Activated CD4-positive, alpha-beta T cell treated with anti-CD3 and anti-CD28 coated beads, Interleukin-2, amount 50 U/mL, for 24 hours (primary cell): ENCODE measurements around the gene ATP5IF1.
A peak's percentile ranks its signal among the peaks of the same experiment; 100 is the strongest.

Experiments
- DNase-seq, 2 donors: peaks; one replicate each; pipeline ENCODE4 v3.0.0-alpha.2; 2020; ENCODE audit warnings: low read depth in 1 of 2, low spot score in 1 of 2

The ATP5IF1 gene

GRCh38 chr1:28236656-28237322 lies 865 bp downstream of the ATP5IF1 start:
- DNase-seq, result no peak

- DNase-seq, result no peak
These were observed 3.1 kb downstream of the ATP5IF1 start for GRCh38 chr1:28239004-28239403.

GRCh38 chr1:28240024-28240423 lies 4.1 kb downstream of the ATP5IF1 start:
- DNase-seq, result no peak

DNA sequence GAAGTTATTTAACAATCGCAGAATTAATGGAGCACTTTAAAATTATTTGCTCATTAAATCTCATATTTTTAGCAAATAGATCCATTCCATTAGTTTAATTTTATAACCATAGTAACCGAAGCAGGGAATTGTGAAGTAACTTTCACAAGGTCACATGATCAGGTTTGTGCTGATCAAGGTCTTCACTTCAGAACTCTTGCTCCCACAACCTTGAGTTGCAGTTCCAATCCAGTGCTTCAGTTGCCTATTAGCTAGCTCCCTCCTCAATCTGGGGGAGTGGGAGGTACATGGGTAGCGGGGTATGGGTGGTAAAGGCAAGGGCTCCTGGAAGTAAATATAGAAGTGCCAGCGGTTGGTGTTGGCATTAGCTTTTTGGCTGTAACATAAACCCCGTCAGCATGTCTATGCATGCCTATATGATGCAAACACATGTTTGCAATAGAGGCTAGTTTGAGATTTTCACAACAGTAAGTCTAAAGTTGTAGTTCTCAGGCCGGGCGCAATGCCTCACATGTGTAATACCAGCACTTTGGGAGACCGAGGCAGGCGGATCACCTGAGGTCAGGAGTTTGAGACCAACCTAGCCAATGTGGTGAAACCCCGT lies 5.8 kb downstream of the ATP5IF1 start:
- no peak for DNase-seq

GRCh38 chr1:28243685-28244311 lies 7.9 kb downstream of the ATP5IF1 start:
- DNase-seq, result no peak

- DNase-seq, result no peak
These were observed 8.8 kb downstream of the ATP5IF1 start for GRCh38 chr1:28244549-28245251.

DNA sequence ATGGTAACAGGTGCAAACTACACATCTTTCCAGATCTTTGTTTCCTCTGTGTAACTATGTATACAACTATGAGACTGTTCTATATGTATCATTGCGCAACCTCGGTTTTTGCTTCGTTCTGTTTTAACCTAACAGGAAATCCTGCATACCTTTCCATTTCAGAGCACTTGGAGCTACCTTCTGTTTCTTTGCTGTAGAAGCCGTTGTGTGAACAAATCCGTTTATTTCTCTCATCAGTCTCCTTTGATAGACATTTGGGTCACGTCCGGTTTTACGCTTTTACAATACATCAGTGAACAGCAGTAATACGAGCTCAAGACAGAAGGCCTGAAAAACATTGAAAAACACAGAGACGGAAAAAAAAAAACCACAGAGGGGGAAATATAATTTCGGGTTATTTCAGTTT lies 10.5 kb downstream of the ATP5IF1 start:
- peak in 1 of 2 donors; percentile 27 for DNase-seq

GRCh38 chr1:28247612-28248272 lies 11.8 kb downstream of the ATP5IF1 start:
- no peak for DNase-seq

DNA sequence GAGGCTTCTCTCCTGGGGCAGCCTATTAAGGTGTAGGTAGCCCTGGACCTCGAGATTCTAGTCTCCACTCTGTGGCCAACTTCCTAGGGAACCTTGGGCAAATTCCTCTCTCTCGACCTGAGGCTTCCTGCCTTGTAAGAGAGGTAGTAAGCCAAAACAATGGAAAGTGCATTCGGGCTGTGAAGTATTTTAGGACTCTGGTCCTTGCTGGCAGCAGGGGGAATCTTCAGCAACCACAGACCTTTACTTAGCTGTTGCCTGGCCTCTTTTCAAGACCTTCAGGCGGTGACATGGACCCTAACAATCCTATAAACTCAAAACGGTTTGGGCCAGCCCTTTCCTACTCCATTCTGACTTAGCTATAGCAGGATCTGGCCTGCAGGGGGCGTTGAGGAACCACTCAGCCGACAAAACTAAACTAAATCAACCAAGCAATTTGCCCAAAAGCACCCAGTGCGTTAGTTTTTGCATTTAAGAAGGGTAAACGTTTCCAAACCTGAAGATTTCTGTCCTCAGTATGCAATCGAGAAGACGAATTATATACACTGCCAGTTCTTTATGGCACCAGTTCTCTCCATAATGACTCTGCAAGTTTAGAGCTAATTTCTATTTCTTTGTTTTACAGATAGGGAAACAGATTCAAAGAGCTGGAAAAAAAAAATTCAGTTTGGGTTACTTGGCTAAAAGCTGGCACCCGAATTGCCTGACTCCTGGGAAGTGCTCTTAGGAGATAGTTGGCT lies 12.5 kb downstream of the ATP5IF1 start:
- DNase-seq, result peak; percentile 68 to 74

- DNase-seq, result no peak
These were observed 13.3 kb downstream of the ATP5IF1 start for GRCh38 chr1:28249013-28249865.

- DNase-seq, result no peak
These were observed 14.0 kb downstream of the ATP5IF1 start for GRCh38 chr1:28249866-28250295.

DNA sequence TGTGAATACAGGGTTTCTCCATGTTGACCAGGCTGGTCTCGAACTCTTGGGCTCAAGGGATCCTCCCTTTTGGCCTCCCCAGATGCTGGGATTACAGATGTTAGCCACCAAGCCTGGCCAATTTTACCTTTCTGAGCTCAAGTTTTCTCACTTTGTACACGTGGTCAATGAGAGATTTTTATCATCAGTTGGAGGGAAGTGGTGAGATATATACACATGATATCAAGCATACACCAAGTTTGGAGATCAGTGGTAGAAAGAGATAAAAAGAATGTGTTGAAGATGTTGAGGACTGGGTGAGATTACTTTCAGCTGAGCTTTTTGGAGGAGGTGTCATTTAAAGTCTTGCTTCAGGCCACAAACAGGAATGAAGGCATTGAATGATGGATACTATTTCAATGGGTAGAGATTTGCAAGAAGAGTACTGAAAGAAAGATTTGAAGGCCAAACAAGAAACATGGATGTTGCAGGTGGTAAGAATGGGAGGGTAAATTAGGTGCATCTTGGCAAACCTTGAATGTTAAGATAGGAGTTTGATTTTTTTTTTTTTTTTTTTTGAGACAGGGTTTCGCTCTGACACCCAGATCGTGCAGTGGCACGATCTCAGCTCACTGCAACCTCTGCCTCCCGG lies 20.4 kb downstream of the ATP5IF1 start:
- DNase-seq, result no peak

GRCh38 chr1:28257736-28258135 lies 21.8 kb downstream of the ATP5IF1 start:
- DNase-seq, result no peak

- no peak for DNase-seq
These were observed 22.8 kb downstream of the ATP5IF1 start for GRCh38 chr1:28258628-28259251.

DNA sequence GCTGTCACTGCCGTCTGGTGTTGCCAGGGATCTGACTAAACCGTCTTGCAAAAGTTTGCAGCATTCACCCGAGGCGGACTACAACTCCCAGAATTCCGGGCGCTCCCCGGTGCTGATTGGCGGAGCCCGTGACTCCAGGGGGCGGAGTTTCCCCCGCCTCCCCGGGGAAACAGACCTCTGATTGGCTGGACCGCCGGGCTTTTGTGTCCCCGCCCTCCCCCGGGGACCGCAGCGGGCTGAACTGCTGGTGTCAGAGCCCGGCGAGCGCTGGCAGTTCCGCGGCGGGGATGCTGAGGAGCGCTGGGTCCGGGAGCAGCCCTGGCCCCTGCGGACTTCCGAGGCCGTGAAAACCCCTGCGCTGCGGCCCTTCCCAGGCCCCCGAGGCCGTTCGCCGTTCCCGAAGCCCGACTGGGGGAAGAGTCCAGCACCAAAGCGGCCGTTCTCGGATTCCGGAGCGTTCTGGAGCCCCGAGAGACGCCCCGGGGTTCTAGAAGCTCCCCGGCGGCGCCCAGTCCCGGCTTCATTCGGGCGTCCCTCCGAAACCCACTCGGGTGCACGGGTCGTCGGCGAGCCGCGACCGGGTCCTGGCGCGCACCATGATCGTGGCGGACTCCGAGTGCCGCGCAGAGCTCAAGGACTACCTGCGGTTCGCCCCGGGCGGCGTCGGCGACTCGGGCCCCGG lies 23.5 kb downstream of the ATP5IF1 start, which contains the start of gene SESN2:
Gene SESN2 (plus strand): TSS at position 267 of the 682 bp plus-strand sequence. CDS start 330 bp downstream, at position 597.
- DNase-seq, result peak; percentile 97 to 100

DNA sequence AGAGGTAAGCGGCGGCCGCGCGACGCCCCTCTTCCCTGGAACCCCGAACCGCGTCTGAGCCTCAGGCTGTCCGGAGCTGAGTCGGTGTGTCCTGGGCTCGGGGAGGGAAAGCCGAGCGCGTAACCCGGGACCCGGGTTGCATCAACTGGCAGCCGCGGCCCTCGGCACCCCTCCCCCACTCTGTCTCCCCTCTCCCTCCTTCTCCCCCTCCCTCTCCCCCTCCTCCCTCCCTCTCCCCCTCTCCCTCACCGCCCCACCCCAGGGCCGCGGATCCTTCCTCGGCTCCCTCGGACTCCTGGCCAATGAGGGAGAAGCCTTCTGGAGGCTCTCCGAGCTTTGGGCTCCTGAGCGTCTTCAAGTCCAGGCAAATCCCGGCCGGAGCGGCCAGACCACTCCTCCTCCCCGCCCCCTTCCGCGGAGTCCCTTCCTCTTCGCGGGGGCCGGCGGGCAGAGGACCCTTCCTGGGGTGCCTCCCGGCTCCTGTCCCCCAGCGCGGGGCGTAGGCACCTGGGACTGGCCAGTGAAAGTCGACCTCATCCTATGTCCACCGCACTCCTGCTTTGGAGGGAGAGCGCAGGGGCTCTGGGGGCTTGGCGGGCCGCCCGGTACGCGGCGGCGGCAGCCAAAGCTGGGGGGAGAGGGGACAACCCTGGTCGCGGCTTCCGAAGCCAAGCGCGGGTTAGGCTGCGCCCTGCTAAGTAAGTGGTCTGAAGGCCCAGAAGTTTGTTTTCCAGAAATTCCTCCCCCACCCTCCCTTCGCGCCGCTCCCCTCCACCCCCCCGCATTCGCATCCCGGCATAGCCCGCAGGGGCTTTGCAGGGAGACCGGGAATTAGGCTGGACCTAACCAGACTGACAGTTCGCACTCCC lies 24.2 kb downstream of the ATP5IF1 start:
- no peak for DNase-seq

DNA sequence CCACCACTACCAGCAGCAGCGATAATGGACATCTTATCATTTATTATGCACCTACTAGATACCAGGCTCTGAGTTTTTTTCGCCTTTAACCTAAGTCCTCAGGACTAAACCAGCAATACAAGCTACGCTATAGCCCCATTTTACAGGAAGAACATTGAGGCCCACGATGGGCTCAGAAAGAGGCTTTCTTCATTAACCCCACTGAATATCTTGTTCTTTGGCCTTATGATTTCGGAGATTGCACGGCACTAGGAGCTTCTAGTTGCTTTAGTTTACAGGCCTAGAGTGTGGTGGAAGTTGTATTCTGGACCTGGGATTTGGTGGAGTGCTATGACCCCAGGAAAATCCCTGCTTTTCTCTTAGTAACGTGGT lies 24.9 kb downstream of the ATP5IF1 start:
- no peak for DNase-seq
